K562 (cell line): ENCODE measurements around the gene NYAP1. TPM values are rescaled to one million over a fixed set of nuclear protein-coding genes. Genes with fewer than 3 reads are reported as not detected.

ENCODE experiments used
- BDP1 ChIP-seq: IDR thresholded peaks from 3 replicates; pipeline ENCODE4 v1.6.1; 2011; ENCODE audit not compliant: insufficient read length, insufficient read depth
- BRD4 ChIP-seq: fragments of 200-600 bp; sonication (generic); IDR thresholded peaks from 2 replicates; pipeline ENCODE4 v1.6.1; 2017; ENCODE audit warnings: inconsistent platforms
- CREBBP ChIP-seq: IDR thresholded peaks from one replicate; pipeline ENCODE4 v1.6.1; 2012; ENCODE audit warnings: low read depth, mild to moderate bottlenecking, control low read depth, inconsistent platforms, low read length
- DMBX1 ChIP-seq: fragments of 250-450 bp; sonication (Bioruptor Pico); IDR thresholded peaks from 2 replicates; pipeline ENCODE4 v1.8.0; 2022; ENCODE audit warnings: inconsistent platforms, mild to moderate bottlenecking, moderate library complexity, borderline replicate concordance
- ELK1 ChIP-seq: sonication (generic); formaldehyde crosslinking; IDR thresholded peaks from 2 replicates; pipeline ENCODE4 v1.8.1; 2022; ENCODE audit warnings: missing genetic modification reagents
- GTF2F1 ChIP-seq: IDR thresholded peaks from 2 replicates; pipeline ENCODE4 v1.6.1; 2011; ENCODE audit warnings: low read depth, low read length, improper control_type of control experiment
- HBP1 ChIP-seq: fragments of 450-650 bp; formaldehyde crosslinking; IDR thresholded peaks from 2 replicates; pipeline ENCODE4 v1.4.0; 2022; ENCODE audit warnings: missing genetic modification characterization
- HCFC1 ChIP-seq: IDR thresholded peaks from 2 replicates; pipeline ENCODE4 v1.6.1; 2012; ENCODE audit warnings: low read depth, low read length, improper control_type of control experiment
- HDAC2 ChIP-seq: fragments of 450-650 bp; IDR thresholded peaks from 2 replicates; pipeline ENCODE4 v1.6.1; 2016; ENCODE audit warnings: mild to moderate bottlenecking
- HNRNPUL1 ChIP-seq: fragments of 200-400 bp; formaldehyde crosslinking; IDR thresholded peaks from 2 replicates; pipeline ENCODE4 v1.6.1; 2017; ENCODE audit warnings: low read length
- MCM7 ChIP-seq, 2 experiments: fragments of 450-650 bp; IDR thresholded peaks; 2 replicates each; pipeline ENCODE4 v1.6.1; 2016 to 2018
- NFXL1 ChIP-seq: fragments of 450-650 bp; formaldehyde crosslinking; IDR thresholded peaks from 2 replicates; pipeline ENCODE4 v1.4.0; 2021; ENCODE audit warnings: mild to moderate bottlenecking
- PYGO2 ChIP-seq: fragments of 450-650 bp; IDR thresholded peaks from 2 replicates; pipeline ENCODE4 v1.6.1; 2016; ENCODE audit warnings: mild to moderate bottlenecking, missing genetic modification characterization, moderate library complexity, missing compliant biosample characterization
- RBM25 ChIP-seq: fragments of 200-400 bp; formaldehyde crosslinking; IDR thresholded peaks from 2 replicates; pipeline ENCODE4 v1.6.1; 2018; ENCODE audit warnings: low read length, low read depth, moderate library complexity; ENCODE audit not compliant: severe bottlenecking
- SAFB ChIP-seq: fragments of 200-400 bp; formaldehyde crosslinking; IDR thresholded peaks from 2 replicates; pipeline ENCODE4 v1.6.1; 2017; ENCODE audit warnings: low read depth, low read length, borderline replicate concordance
- SIRT6 ChIP-seq: IDR thresholded peaks from one replicate; pipeline ENCODE4 v1.6.1; 2012; ENCODE audit warnings: low read depth, mild to moderate bottlenecking, control low read depth, inconsistent platforms, low read length, moderate library complexity
- SLC30A9 ChIP-seq: fragments of 250-450 bp; sonication (Bioruptor Pico); IDR thresholded peaks from 2 replicates; pipeline ENCODE4 v1.8.0; 2022; ENCODE audit warnings: mild to moderate bottlenecking, moderate library complexity
- SMAD2 ChIP-seq: fragments of 150-350 bp; IDR thresholded peaks from 2 replicates; pipeline ENCODE4 v1.6.1; 2014; ENCODE audit warnings: low read depth, mild to moderate bottlenecking, low read length
- TFAM ChIP-seq: fragments of 250-450 bp; sonication (Bioruptor Pico); conservative IDR thresholded peaks from 2 replicates; pipeline ENCODE4 v1.5.0; 2021; ENCODE audit warnings: mild to moderate bottlenecking, moderate library complexity
- ZBTB9 ChIP-seq: fragments of 450-650 bp; formaldehyde crosslinking; IDR thresholded peaks from 2 replicates; pipeline ENCODE4 v1.4.0; 2020; ENCODE audit warnings: mild to moderate bottlenecking, moderate library complexity
- ZC3H8 ChIP-seq: fragments of 450-650 bp; IDR thresholded peaks from 2 replicates; pipeline ENCODE4 v1.6.1; 2017
- ZFP36 ChIP-seq: fragments of 150-350 bp; IDR thresholded peaks from 2 replicates; pipeline ENCODE4 v1.6.1; 2018; ENCODE audit warnings: low read length, low read depth; ENCODE audit not compliant: partially characterized antibody
- polyA plus RNA-seq, 8 experiments: library from polyadenylated mRNA; depleted of rRNA in 4 of 8; stranded (reverse) in 5 of 8; unstranded in 3 of 8; fragments of >200 nt; fragmentation: Nextera tagmentation in 2 of 8; fragmentation: Illumina TruSeq in 1 of 8; extraction: Ambion mirVana in 2 of 8; extraction: Trizol in 1 of 8; gene quantifications; 2 replicates each; pipeline versions ENCODE4 v1.2.1 to v1.2.3, GENCODE V29; 2011 to 2014; ENCODE audit warnings: inconsistent platforms in 1 of 8, missing spikeins in 1 of 8
- total RNA-seq, 7 experiments: library from RNA; depleted of rRNA in 6 of 7; stranded (reverse); fragments of >200 nt in 6 of 7; fragmentation: Illumina TruSeq in 2 of 7; extraction: Trizol in 2 of 7; gene quantifications; 2 replicates each; pipeline versions ENCODE4 v1.2.1 to v1.2.3, GENCODE V29; 2011 to 2021; ENCODE audit warnings: low replicate concordance in 1 of 7
- TF ChIP-seq, protein P1 (sequence below): fragments of 450-650 bp; IDR thresholded peaks from 2 replicates; pipeline ENCODE4 v1.6.1; 2017; ENCODE audit warnings: antibody characterized with exemption, mild to moderate bottlenecking

Gene NYAP1
- total and polyA plus RNA-seq, 9 of the 15 experiments (the other 6 are each of a cell fraction or from before 2014, with no cell fraction given), result 0.11 to 0.88 (median 0.22) TPM; not detected in 2

DNA sequence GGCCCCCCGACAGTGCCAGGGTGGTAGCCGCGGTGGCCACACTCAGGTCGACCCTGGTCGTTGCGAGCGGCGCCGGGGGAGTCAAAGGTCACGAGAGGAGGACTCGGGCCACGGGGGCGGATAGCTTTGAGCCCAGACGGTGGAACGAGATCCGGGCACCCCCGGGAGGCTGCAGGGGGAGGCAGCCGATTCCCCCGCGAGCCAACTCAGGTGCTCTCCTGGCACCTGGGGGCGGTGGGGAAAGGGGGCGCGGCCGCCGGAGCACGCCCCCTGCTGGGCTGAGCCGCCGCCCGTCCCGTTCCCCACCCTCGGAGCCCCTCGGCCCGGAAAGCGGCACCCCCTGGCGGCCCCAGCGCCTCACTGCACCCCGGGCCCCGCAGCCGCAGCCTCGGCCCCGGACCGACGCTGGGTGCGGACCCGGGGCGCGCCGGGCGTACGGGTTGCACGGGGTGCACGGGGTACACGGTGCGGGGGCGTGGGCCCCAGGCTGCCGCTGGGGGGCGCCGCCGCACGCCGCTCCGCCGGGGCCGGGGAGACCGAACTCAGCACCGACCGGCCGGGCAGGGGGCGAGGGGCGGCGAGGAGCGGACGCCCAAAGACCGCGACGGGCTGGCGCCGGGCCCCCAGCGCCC is 521 bp upstream of the NYAP1 start (continued):
- TF ChIP-seq MCM7 (IDR thresholded peaks at IDR 0.05), result no peak
- no peak for TF ChIP-seq GTF2F1
- no peak for TF ChIP-seq ELK1 (CRISPR knock-in tag)
- no peak for TF ChIP-seq SIRT6
- no peak for TF ChIP-seq BRD4
- TF ChIP-seq HCFC1, result no peak
- no peak for TF ChIP-seq TFAM (CRISPR knock-in tag)
- peak; percentile 65 for TF ChIP-seq RBM25
- TF ChIP-seq NFXL1 (CRISPR knock-in tag), result no peak
- TF ChIP-seq DMBX1, result no peak
- no peak for TF ChIP-seq HBP1
- no peak for TF ChIP-seq SLC30A9 (CRISPR knock-in tag)
- peak; percentile 29; the same call in 1 of the 2 replicates for TF ChIP-seq ZBTB9 (CRISPR knock-in tag)
- TF ChIP-seq, protein P1, sequence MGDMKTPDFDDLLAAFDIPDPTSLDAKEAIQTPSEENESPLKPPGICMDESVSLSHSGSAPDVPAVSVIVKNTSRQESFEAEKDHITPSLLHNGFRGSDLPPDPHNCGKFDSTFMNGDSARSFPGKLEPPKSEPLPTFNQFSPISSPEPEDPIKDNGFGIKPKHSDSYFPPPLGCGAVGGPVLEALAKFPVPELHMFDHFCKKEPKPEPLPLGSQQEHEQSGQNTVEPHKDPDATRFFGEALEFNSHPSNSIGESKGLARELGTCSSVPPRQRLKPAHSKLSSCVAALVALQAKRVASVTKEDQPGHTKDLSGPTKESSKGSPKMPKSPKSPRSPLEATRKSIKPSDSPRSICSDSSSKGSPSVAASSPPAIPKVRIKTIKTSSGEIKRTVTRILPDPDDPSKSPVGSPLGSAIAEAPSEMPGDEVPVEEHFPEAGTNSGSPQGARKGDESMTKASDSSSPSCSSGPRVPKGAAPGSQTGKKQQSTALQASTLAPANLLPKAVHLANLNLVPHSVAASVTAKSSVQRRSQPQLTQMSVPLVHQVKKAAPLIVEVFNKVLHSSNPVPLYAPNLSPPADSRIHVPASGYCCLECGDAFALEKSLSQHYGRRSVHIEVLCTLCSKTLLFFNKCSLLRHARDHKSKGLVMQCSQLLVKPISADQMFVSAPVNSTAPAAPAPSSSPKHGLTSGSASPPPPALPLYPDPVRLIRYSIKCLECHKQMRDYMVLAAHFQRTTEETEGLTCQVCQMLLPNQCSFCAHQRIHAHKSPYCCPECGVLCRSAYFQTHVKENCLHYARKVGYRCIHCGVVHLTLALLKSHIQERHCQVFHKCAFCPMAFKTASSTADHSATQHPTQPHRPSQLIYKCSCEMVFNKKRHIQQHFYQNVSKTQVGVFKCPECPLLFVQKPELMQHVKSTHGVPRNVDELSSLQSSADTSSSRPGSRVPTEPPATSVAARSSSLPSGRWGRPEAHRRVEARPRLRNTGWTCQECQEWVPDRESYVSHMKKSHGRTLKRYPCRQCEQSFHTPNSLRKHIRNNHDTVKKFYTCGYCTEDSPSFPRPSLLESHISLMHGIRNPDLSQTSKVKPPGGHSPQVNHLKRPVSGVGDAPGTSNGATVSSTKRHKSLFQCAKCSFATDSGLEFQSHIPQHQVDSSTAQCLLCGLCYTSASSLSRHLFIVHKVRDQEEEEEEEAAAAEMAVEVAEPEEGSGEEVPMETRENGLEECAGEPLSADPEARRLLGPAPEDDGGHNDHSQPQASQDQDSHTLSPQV, result peak; percentile 92
- TF ChIP-seq PYGO2 (tag), result no peak
- TF ChIP-seq BDP1, result no peak
- TF ChIP-seq CREBBP, result no peak
- TF ChIP-seq SAFB, result 0 out of 2 replicates have a peak, but pooled peaks have one; percentile 39
- no peak for TF ChIP-seq SMAD2
- TF ChIP-seq HDAC2, result peak; percentile 74; the same call in 1 of the 2 replicates
- no peak for TF ChIP-seq ZFP36
- no peak for TF ChIP-seq ZC3H8
- TF ChIP-seq HNRNPUL1, result no peak
